Heart right ventricle (tissue), 16 donors: ENCODE measurements around the gene STIM2. TPM values are rescaled to one million over a fixed set of nuclear protein-coding genes. Genes with fewer than 3 reads are reported as not detected.
A peak's percentile ranks its signal among the peaks of the same experiment; 100 is the strongest.
"Not testable (repeated sequence)": the region's sequence is repeated elsewhere in the genome, so short reads cannot be mapped to it uniquely, and the experiment has no call there.

Source experiments
- ATAC-seq, 8 donors: fragments of 200-7000 bp; cut with Tn5 transposase; one replicate each; pipeline ENCODE4 v1.9.1; 2020; ENCODE audit warnings: mild to moderate bottlenecking in 8 of 8, moderate library complexity in 8 of 8, moderate number of reproducible peaks in 1 of 8
- DNase-seq, 2 donors: peaks; one replicate each; pipeline ENCODE4 v3.0.0-alpha.2; 2020
- H3K27ac ChIP-seq, 10 donors: fragments of 200-600 bp; sonication (generic) in 2 of 10; one replicate each; pipeline versions ENCODE4 v1.5.0 to v1.8.0; 2020 to 2022; ENCODE audit warnings: mild to moderate bottlenecking in 3 of 10
- H3K27me3 ChIP-seq, 7 donors: fragments of 200-600 bp; one replicate each; pipeline ENCODE4 v1.8.0; 2021 to 2022; ENCODE audit warnings: mild to moderate bottlenecking in 2 of 7
- H3K36me3 ChIP-seq, 9 donors: fragments of 200-600 bp; sonication (generic) in 1 of 9; one replicate each; pipeline versions ENCODE4 v1.5.0 to v1.8.0; 2020 to 2022; ENCODE audit warnings: mild to moderate bottlenecking in 2 of 9
- H3K4me1 ChIP-seq, 9 donors: fragments of 200-600 bp; sonication (generic) in 1 of 9; one replicate each; pipeline versions ENCODE4 v1.5.0 to v1.8.0; 2020 to 2022; ENCODE audit warnings: mild to moderate bottlenecking in 4 of 9
- H3K4me3 ChIP-seq, 10 donors: fragments of 200-600 bp; sonication (generic) in 2 of 10; one replicate each; pipeline versions ENCODE4 v1.5.0 to v1.8.0; 2020 to 2022; ENCODE audit warnings: mild to moderate bottlenecking in 7 of 10, moderate library complexity in 2 of 10
- H3K9me3 ChIP-seq, 11 donors: fragments of 200-600 bp in 10 of 11; sonication (generic) in 2 of 11; one replicate each; pipeline versions ENCODE4 v1.5.0 to v1.8.0; 2013 to 2022; ENCODE audit warnings: mild to moderate bottlenecking in 2 of 11, control low read depth in 1 of 11, moderate library complexity in 1 of 11
- WGBS, 2 donors: extraction: QIAGEN DNeasy Blood & Tissue Kit; methylation state at CpG; one replicate each; pipeline ENCODE4 v1.1.7; 2013; ENCODE audit warnings: inconsistent platforms in 1 of 2; 5-methylcytosine and 5-hydroxymethylcytosine counted together
- intact Hi-C, 10 donors: fragments of 100-400 bp; cut with DNase I; formaldehyde crosslinking; loops; one replicate each; pipeline versions ENCODE4 v1.11.1 to v1.14.2; 2022
- long read RNA-seq, 3 donors: library from polyadenylated mRNA; unstranded; transcript quantifications; one replicate each; pipeline ENCODE4 v2.0.0, GENCODE V29; 2020 to 2021
- polyA plus RNA-seq, 2 donors: library from polyadenylated mRNA; stranded (reverse); fragments of 200-250 nt; gene quantifications; one replicate each; pipeline ENCODE4 v1.2.3, GENCODE V29; 2013
- total RNA-seq, 10 donors: library from RNA; stranded (reverse); fragmentation: NEBNext Ultra II Directional in 3 of 10; extraction: Animal tissue kit (Norgen Biotek cat#: 25700) in 3 of 10; gene quantifications; one replicate each; pipeline versions ENCODE4 v1.2.1 to v1.2.4, GENCODE V29; 2021 to 2023
- TF ChIP-seq, protein P1 (sequence below), 9 donors: fragments of 200-600 bp; sonication (generic) in 2 of 9; IDR thresholded peaks; one replicate each; pipeline versions ENCODE4 v1.5.0 to v1.8.0; 2021 to 2022; ENCODE audit warnings: antibody characterized with exemption in 9 of 9, mild to moderate bottlenecking in 5 of 9, moderate library complexity in 1 of 9
- donor health status: Arrhythmogenic right ventricular cardiomyopathy.
- donor health status: ischemic (EF 13 %, LVEDD 7.1; RV severe dilation, severe dysfunction).
- donor health status: healthy with polysubstance abuse.
- donor health status: DM: no; HTN: yes; CAD: no.
- donor health status: DM: no; HTN: no; CAD: no.
- donor health status: ischemic (EF 25% LVEDD 6.9; RV normal size, moderate dysfunction).
- donor health status: ischemic (EF 25% LVEDD 5.7; RV mildly dilated, moderate dysfunction).
- donor health status: healthy.
- donor health status: DM: yes; HTN: yes; CAD: no.
- donor health status: Ischemic cardiomyopathy.
- donor health status: ischemic (EF 35%, LVEDD 5.7; RV mildly dilated, moderate dysfunction).
- donor health status: nonischemic (EF 11% LVEDD 7.7; RV severe dilation, severe dysfunction).
- donor health status: DM: yes; HTN: yes; CAD: no.
- donor health status: PGD.
- donor health status: ischemic (EF 29% LVEDD 5.4; RV normal size, mild dysfunction).
- donor health status: nonischemic (EF 23%, LVEDD 6.1; RV moderate dilation, normal function).

STIM2 gene
- 10 to 100 TPM in 5 of 10 donors, 1 to 10 TPM in 5; 6.5 to 13.5 (median 9.6) TPM for total RNA-seq
- 10 to 100 TPM in 1 of 2 donors, 1 to 10 TPM in 1; 5.2 to 11.0 TPM for polyA plus RNA-seq
- long read RNA-seq, donor 1, partial matches to known transcripts: 2 of 5 reads
- long read RNA-seq, donor 1, other reads (novel, unspliced or antisense): 3 of 5 reads
- long read RNA-seq, donor 2, full-length matches to known transcripts: 1 of 4 reads
- long read RNA-seq, donor 2, partial matches to known transcripts: 1 of 4 reads
- long read RNA-seq, donor 2, other reads (novel, unspliced or antisense): 2 of 4 reads
- long read RNA-seq, donor 3, partial matches to known transcripts: 3 of 7 reads
- long read RNA-seq, donor 3, other reads (novel, unspliced or antisense): 4 of 7 reads

DNA sequence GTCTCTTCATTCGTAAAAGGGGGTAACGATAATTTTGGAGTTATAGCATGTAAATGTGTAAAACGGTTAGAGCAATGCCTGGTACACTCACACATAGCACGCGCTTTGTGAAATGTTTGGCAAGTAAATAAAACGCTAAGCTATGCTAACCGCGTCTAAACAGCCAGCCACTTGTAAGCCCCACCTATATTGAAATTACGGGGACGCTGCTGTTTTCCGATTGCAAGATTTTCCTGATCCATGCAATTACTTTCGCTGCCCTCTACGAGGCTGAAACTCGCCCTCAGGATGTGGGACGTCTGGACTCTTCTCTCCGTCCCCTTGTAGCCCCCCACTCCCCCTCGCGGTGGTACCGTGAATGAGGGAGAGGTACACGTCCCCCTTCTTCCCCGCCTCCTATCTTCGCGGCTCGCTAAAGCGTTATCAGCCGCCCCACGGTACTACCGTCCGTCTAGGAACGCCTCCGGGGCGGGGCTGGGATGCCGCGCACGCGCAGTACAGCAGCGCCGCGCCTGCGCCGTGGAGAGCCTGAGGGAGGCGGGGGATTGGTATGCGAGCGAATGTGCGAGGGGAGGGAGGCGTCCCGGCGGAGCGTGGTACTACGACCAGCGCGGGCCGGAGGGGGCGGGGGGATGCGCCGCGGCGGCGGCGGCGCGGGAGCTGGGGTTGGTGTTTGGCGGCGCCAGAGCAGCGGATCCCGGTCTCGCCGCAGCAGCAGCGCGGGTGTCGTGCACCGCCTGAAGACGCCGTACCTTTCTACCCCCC, at the start of gene STIM2:
TSS of gene STIM2 (plus strand) at position 685 of the 765 bp plus-strand sequence.
- ATAC-seq: peak; percentile 91 to 97 (median 94)
- TF ChIP-seq, protein P1, sequence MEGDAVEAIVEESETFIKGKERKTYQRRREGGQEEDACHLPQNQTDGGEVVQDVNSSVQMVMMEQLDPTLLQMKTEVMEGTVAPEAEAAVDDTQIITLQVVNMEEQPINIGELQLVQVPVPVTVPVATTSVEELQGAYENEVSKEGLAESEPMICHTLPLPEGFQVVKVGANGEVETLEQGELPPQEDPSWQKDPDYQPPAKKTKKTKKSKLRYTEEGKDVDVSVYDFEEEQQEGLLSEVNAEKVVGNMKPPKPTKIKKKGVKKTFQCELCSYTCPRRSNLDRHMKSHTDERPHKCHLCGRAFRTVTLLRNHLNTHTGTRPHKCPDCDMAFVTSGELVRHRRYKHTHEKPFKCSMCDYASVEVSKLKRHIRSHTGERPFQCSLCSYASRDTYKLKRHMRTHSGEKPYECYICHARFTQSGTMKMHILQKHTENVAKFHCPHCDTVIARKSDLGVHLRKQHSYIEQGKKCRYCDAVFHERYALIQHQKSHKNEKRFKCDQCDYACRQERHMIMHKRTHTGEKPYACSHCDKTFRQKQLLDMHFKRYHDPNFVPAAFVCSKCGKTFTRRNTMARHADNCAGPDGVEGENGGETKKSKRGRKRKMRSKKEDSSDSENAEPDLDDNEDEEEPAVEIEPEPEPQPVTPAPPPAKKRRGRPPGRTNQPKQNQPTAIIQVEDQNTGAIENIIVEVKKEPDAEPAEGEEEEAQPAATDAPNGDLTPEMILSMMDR (IDR thresholded peaks at IDR 0.05): peak in 7 of 9 donors; percentile 2 to 51 (median 40)
- Histone ChIP-seq H3K4me3 (peak within 1 kb of the TSS; percentile 72 to 93 (median 82)), H3K4me1 (peaks cover 7 to 68% (median 55%) of the 10 kb centered on the region in 9 donors), H3K27ac (peak within 1 kb of the TSS; percentile 86 to 99 (median 94)), H3K27me3 (no peaks in the 10 kb centered on the region), H3K9me3 (no peaks in the 10 kb centered on the region), H3K36me3 (no peaks in the 10 kb centered on the region)
- intact Hi-C loops: loop anchor here in 9 of 10 donors (2.0 to 10.0 kb wide), 9 partner anchors 42 to 276 kb away; partner anchors contain the start of gene TBC1D19 (in 1 of the 9)
- DNase-seq: peak; percentile 95 to 98
- WGBS, 2 donors: 1% methylated on average over 53 to 74 of the region's 74 CpGs

DNA sequence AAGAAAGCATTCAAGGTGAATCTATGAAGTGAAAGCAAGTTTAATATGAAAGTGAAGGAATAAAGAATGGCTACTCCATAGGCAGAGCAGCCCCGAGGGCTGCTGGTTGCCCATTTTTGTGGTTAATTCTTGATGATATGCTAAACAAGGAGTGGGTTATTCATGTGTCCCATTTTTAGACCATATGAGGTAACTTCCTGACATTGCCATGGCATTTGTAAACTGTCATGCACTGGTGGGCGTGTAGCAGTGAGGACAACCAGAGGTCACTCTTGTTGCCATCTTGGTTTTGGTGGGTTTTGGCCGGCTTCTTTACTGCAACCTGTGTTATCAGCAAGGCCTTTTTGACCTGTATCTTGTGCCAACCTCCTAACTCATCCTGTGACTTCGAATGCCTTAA, 49.1 kb upstream of the STIM2 start:
- Histone ChIP-seq H3K4me1 (peaks cover 4 to 57% (median 36%) of the 10 kb centered on the region in 9 donors), H3K27ac (peak overlapping the region in 9 of 10 donors; percentile 23 to 85 (median 66))
- not testable (repeated sequence) for H3K9me3 ChIP-seq, H3K27me3 ChIP-seq, DNase-seq, H3K36me3 ChIP-seq, ATAC-seq, H3K4me3 ChIP-seq
- WGBS, 2 donors: 58 to 59% methylated on average over 4 of the region's 4 CpGs
- intact Hi-C loops: loop anchor here in 1 of 10 donors (5.0 kb wide), 1 partner anchor 41 kb away; no protein-coding TSS in a partner anchor

DNA sequence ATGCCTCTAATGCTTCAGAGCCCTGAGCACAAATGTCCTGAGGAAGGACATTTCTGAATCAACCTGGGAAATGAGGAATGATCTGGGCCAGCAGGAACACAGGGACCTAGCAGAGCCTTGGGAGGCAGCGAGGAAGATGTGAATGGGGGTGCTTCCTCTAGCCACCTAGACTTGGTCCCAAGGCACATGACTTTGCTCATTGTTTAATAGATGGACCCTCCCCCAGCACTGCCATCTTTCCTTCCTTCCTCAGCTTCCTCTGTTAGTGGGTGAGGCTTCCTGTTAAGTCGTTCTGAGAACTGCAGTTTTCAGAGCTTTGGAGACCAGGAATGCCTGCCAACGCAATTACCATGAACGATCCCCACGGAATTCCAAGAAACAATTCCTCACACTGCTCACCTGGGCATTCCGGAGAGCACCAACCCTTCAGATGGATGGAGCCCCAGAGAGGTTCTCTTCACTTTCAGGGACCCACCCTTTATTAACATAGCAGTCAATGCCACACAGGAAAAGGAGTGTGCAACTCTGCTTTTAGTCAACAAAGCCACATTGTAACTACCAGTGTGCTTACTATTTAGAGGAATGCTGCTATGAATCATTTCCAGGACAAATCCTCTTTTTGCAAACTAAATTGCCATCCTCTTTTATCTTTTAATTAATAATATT, 48.5 kb upstream of the STIM2 start:
- TF ChIP-seq, protein P1 (IDR thresholded peaks at IDR 0.05): no peak
- Histone ChIP-seq H3K4me3 (no peak overlapping the region), H3K36me3 (no peaks in the 10 kb centered on the region), H3K4me1 (peaks cover 4 to 60% (median 36%) of the 10 kb centered on the region in 9 donors), H3K27me3 (no peaks in the 10 kb centered on the region), H3K9me3 (no peaks in the 10 kb centered on the region), H3K27ac (peak overlapping the region; percentile 23 to 85 (median 64))
- ATAC-seq (peak; percentile 55 to 88 (median 78)), DNase-seq (peak in 1 of 2 donors; percentile 40)
- WGBS, 2 donors: 62 to 67% methylated on average over 6 of the region's 6 CpGs
- intact Hi-C loops: loop anchor here in 1 of 10 donors (5.0 kb wide), 1 partner anchor 40 kb away; no protein-coding TSS in a partner anchor

DNA sequence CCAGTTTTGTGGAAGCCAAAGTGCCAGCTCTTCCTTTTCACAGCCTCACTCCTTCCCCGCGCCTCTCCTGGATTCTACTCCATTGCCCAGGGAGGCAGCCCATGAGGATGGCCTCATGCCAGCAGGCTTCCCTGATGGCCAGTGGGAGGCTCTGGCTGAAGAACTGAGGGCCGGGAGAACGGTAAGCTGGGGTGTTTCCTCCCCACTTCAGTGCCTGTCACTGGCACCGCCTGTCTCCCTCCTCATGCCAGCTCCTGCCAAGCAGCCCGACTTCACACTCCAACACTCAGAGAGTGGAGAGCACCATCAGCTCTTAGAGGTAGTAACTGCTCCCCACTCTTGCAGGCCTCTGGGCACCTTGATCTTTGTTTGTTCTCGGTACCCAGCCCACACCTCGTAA, 46.9 kb upstream of the STIM2 start:
- no peaks in the 10 kb centered on the region for H3K27me3 ChIP-seq
- ATAC-seq (peak in 2 of 8 donors; percentile 8 to 41), DNase-seq (peak in 1 of 2 donors; percentile 16)
- H3K4me1 ChIP-seq: peaks cover 4 to 60% (median 34%) of the 10 kb centered on the region in 9 donors
- intact Hi-C loops: loop anchor here in 2 of 10 donors (2.0 to 5.0 kb wide), 2 partner anchors 39 to 45 kb away; no protein-coding TSS in a partner anchor
- H3K4me3 ChIP-seq: no peak overlapping the region
- TF ChIP-seq, protein P1 (IDR thresholded peaks at IDR 0.05): no peak
- 33 to 52% methylated on average over 8 of the region's 8 CpGs for WGBS, 2 donors
- peak overlapping the region in 9 of 10 donors; percentile 0 to 85 (median 75) for H3K27ac ChIP-seq
- H3K36me3 ChIP-seq: no peaks in the 10 kb centered on the region
- H3K9me3 ChIP-seq: no peaks in the 10 kb centered on the region
